Osteoblast (primary cell): ENCODE results near the gene ACAP3. TPM values are rescaled to one million over a fixed set of nuclear protein-coding genes. Genes with fewer than 3 reads are reported as not detected.

Source experiments
- DNase-seq: peaks from one replicate; pipeline ENCODE4 v3.0.0; 2011; ENCODE audit warnings: low spot score, mixed read lengths; ENCODE audit not compliant: insufficient read length; ENCODE audit errors: missing footprints
- H2AFZ ChIP-seq: 2 replicates; pipeline ENCODE4 v1.6.0; 2011; ENCODE audit warnings: mild to moderate bottlenecking, low read length
- H3K27ac ChIP-seq: 2 replicates; pipeline ENCODE4 v1.5.1; 2011; ENCODE audit warnings: mild to moderate bottlenecking, low read depth, low read length, moderate library complexity
- H3K27me3 ChIP-seq: 2 replicates; pipeline ENCODE4 v1.6.0; 2012; ENCODE audit warnings: mild to moderate bottlenecking, control low read depth, inconsistent platforms, low read length, moderate library complexity; ENCODE audit not compliant: insufficient read depth
- H3K36me3 ChIP-seq: 2 replicates; pipeline ENCODE4 v1.5.1; 2011; ENCODE audit warnings: mild to moderate bottlenecking, low read length, control low read depth, moderate library complexity; ENCODE audit not compliant: insufficient read depth
- H3K4me1 ChIP-seq: 2 replicates; pipeline ENCODE4 v1.5.1; 2011; ENCODE audit warnings: mild to moderate bottlenecking, low read length, control low read depth, moderate library complexity; ENCODE audit not compliant: insufficient read depth
- H3K4me2 ChIP-seq: 2 replicates; pipeline ENCODE4 v1.6.0; 2011; ENCODE audit warnings: mild to moderate bottlenecking, low read length; ENCODE audit not compliant: insufficient read depth
- H3K4me3 ChIP-seq: fragments of 200-600 bp; sonication (generic); 3 replicates; pipeline ENCODE4 v1.5.1; 2012; ENCODE audit warnings: mild to moderate bottlenecking, low read length, inconsistent platforms; ENCODE audit not compliant: insufficient read depth
- H3K79me2 ChIP-seq: 2 replicates; pipeline ENCODE4 v1.6.0; 2012; ENCODE audit warnings: mild to moderate bottlenecking, low read length, control low read depth, inconsistent platforms; ENCODE audit not compliant: insufficient read depth
- H3K9me3 ChIP-seq: 2 replicates; pipeline ENCODE4 v1.5.1; 2011; ENCODE audit warnings: low read depth, low read length, control low read depth
- H4K20me1 ChIP-seq: 2 replicates; pipeline ENCODE4 v1.6.0; 2012; ENCODE audit warnings: mild to moderate bottlenecking, low read length, control low read depth; ENCODE audit not compliant: insufficient read depth
- total RNA-seq: library from RNA; depleted of rRNA; stranded (reverse); fragments of >200 nt; gene quantifications from 2 replicates; pipeline ENCODE4 v1.2.3, GENCODE V29; 2012
- TF ChIP-seq, protein P1 (sequence below): IDR thresholded peaks from 2 replicates; pipeline ENCODE4 v1.5.1; 2011; ENCODE audit warnings: mild to moderate bottlenecking, low read depth, low read length, moderate library complexity; ENCODE audit errors: extremely low read depth

Gene ACAP3
- total RNA-seq, 1 donor: 46.7 TPM

GRCh38 chr1:1304331-1305299 lies 3.1 kb downstream of the ACAP3 start:
- Histone ChIP-seq H3K4me1 (peaks cover 34% of the 10 kb centered on the region), H3K4me2 (peak overlapping the region; percentile 89), H3K4me3 (peak overlapping the region; percentile 86), H3K36me3 (peaks cover 3% of the 10 kb centered on the region), H3K9me3 (no peaks in the 10 kb centered on the region), H2AFZ (no peak overlapping the region), H3K27me3 (no peaks in the 10 kb centered on the region), H3K79me2 (peaks cover 53% of the 10 kb centered on the region), H4K20me1 (peaks cover 57% of the 10 kb centered on the region), H3K27ac (peak overlapping the region; percentile 60)
- peak; percentile 98 for DNase-seq
- TF ChIP-seq, protein P1, sequence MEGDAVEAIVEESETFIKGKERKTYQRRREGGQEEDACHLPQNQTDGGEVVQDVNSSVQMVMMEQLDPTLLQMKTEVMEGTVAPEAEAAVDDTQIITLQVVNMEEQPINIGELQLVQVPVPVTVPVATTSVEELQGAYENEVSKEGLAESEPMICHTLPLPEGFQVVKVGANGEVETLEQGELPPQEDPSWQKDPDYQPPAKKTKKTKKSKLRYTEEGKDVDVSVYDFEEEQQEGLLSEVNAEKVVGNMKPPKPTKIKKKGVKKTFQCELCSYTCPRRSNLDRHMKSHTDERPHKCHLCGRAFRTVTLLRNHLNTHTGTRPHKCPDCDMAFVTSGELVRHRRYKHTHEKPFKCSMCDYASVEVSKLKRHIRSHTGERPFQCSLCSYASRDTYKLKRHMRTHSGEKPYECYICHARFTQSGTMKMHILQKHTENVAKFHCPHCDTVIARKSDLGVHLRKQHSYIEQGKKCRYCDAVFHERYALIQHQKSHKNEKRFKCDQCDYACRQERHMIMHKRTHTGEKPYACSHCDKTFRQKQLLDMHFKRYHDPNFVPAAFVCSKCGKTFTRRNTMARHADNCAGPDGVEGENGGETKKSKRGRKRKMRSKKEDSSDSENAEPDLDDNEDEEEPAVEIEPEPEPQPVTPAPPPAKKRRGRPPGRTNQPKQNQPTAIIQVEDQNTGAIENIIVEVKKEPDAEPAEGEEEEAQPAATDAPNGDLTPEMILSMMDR: no peak

GRCh38 chr1:1303736-1304135 lies 4.0 kb downstream of the ACAP3 start:
- Histone ChIP-seq H3K4me1 (peaks cover 29% of the 10 kb centered on the region), H3K36me3 (peaks cover 3% of the 10 kb centered on the region), H4K20me1 (peaks cover 61% of the 10 kb centered on the region), H3K79me2 (peaks cover 44% of the 10 kb centered on the region), H3K4me2 (no peak overlapping the region), H3K4me3 (no peak overlapping the region), H3K27me3 (no peaks in the 10 kb centered on the region), H2AFZ (no peak overlapping the region), H3K27ac (no peak overlapping the region), H3K9me3 (no peaks in the 10 kb centered on the region)
- TF ChIP-seq, protein P1: no peak
- DNase-seq: no peak

GRCh38 chr1:1302951-1303509 lies 4.7 kb downstream of the ACAP3 start:
- Histone ChIP-seq H3K4me3 (no peak overlapping the region), H3K4me2 (no peak overlapping the region), H3K79me2 (peaks cover 43% of the 10 kb centered on the region), H2AFZ (no peak overlapping the region), H3K27ac (no peak overlapping the region), H3K36me3 (peaks cover 3% of the 10 kb centered on the region), H3K9me3 (no peaks in the 10 kb centered on the region), H3K27me3 (no peaks in the 10 kb centered on the region), H3K4me1 (peaks cover 29% of the 10 kb centered on the region), H4K20me1 (peaks cover 62% of the 10 kb centered on the region)
- TF ChIP-seq, protein P1: no peak
- no peak for DNase-seq

DNA sequence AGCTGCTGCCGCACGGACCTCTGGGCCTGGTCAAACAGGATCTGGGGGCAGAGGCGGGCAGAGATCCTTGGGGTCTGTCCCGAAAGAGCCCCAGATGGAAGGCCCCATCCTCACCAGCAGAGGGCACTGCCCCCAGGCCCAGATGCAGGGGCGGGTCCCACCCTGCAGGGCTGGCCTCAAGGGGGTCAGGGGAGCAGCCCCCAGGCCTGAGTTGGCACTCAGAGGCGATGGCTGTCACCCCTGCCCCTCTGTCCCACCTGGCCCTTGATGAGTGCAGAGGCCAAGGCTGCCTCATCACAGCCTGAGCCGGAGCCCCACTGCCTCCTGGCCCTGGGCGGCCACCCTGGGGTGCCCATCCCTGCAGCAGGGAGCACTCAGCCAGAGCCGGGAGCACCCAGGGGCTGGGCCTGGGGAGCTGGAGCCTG lies 5.7 kb downstream of the ACAP3 start:
- H2AFZ ChIP-seq: no peak overlapping the region
- H3K9me3 ChIP-seq: no peaks in the 10 kb centered on the region
- H4K20me1 ChIP-seq: peaks cover 59% of the 10 kb centered on the region
- DNase-seq: peak; percentile 93
- no peak overlapping the region for H3K4me3 ChIP-seq
- no peaks in the 10 kb centered on the region for H3K27me3 ChIP-seq
- H3K4me1 ChIP-seq: peaks cover 28% of the 10 kb centered on the region
- TF ChIP-seq, protein P1: peak; percentile 43
- peaks cover 39% of the 10 kb centered on the region for H3K79me2 ChIP-seq
- H3K4me2 ChIP-seq: no peak overlapping the region
- H3K27ac ChIP-seq: no peak overlapping the region
- H3K36me3 ChIP-seq: peaks cover 3% of the 10 kb centered on the region
